T47D (cell line): ENCODE data around the gene ATP5F1E.
A peak's percentile ranks its signal among the peaks of the same experiment; 100 is the strongest.
"Not testable (repeated sequence)": the region's sequence is repeated elsewhere in the genome, so short reads cannot be mapped to it uniquely, and the experiment has no call there.

Source experiments
- DNase-seq, 2 experiments: peaks; one replicate each; pipeline versions ENCODE4 v3.0.0 to v3.0.0-alpha.2; 2011 to 2012; ENCODE audit warnings: low read depth in 1 of 2, low spot score in 1 of 2
- JUND ChIP-seq: IDR thresholded peaks from 2 replicates; pipeline ENCODE4 v1.6.1; 2012; ENCODE audit warnings: low read depth
- in situ Hi-C: cut with HindIII; loops from 2 replicates; pipeline ENCODE4 v1.10.0; 2016; ENCODE audit warnings: low sequenced_read_pairs, low pct_unique_long_range_greater_than_20kb

The ATP5F1E gene

GRCh38 chr20:59055302-59055701 lies 23.2 kb upstream of the ATP5F1E start:
- TF ChIP-seq JUND = no peak
- DNase-seq = peak in 1 of 2 experiments; percentile 22
- in situ Hi-C loops = no loop called here

GRCh38 chr20:59051666-59052185 lies 19.6 kb upstream of the ATP5F1E start:
- in situ Hi-C loops = no loop called here
- TF ChIP-seq JUND = no peak
- no peak for DNase-seq

- DNase-seq = no peak
- in situ Hi-C loops = no loop called here
- no peak for TF ChIP-seq JUND
Measured at GRCh38 chr20:59050437-59050836, 18.3 kb upstream of the ATP5F1E start.

- in situ Hi-C loops = no loop called here
- no peak for DNase-seq
- no peak for TF ChIP-seq JUND
Measured at GRCh38 chr20:59048681-59049030, 16.5 kb upstream of the ATP5F1E start.

GRCh38 chr20:59047938-59048680 lies 16.0 kb upstream of the ATP5F1E start:
- in situ Hi-C loops = no loop called here
- no peak for DNase-seq
- no peak for TF ChIP-seq JUND

GRCh38 chr20:59046862-59047261 lies 14.7 kb upstream of the ATP5F1E start:
- no peak for TF ChIP-seq JUND
- in situ Hi-C loops = no loop called here
- no peak for DNase-seq

- in situ Hi-C loops = no loop called here
- no peak for TF ChIP-seq JUND
- DNase-seq = no peak
Measured at GRCh38 chr20:59044796-59045195, 12.7 kb upstream of the ATP5F1E start.

GRCh38 chr20:59044295-59044694 lies 12.2 kb upstream of the ATP5F1E start:
- DNase-seq = no peak
- TF ChIP-seq JUND = no peak
- in situ Hi-C loops = no loop called here

- peak in 1 of 2 experiments; percentile 24 for DNase-seq
- no peak for TF ChIP-seq JUND
- in situ Hi-C loops = no loop called here
Measured at GRCh38 chr20:59043698-59044097, 11.6 kb upstream of the ATP5F1E start.

- DNase-seq = peak; percentile 97 to 98
- no peak for TF ChIP-seq JUND
- in situ Hi-C loops = no loop called here
Measured at GRCh38 chr20:59042796-59043631, 10.9 kb upstream of the ATP5F1E start.

GRCh38 chr20:59042151-59042795 lies 10.1 kb upstream of the ATP5F1E start, which contains the start of gene PRELID3B:
TSS of gene PRELID3B (minus strand) at chr20:59042786. CDS start at chr20:59042730, 56 bp downstream.
- no peak for TF ChIP-seq JUND
- peak; percentile 31 to 70 for DNase-seq
- in situ Hi-C loops = no loop called here

- in situ Hi-C loops, DNase-seq: not testable (repeated sequence)
Measured at GRCh38 chr20:59041487-59041886, 9.4 kb upstream of the ATP5F1E start.
